ENCODE results near the gene BPIFB2. TPM values are rescaled to one million over a fixed set of nuclear protein-coding genes. Genes with fewer than 3 reads are reported as not detected.
"Not testable (repeated sequence)": the region's sequence is repeated elsewhere in the genome, so short reads cannot be mapped to it uniquely, and the experiment has no call there.

BPIFB2 gene
- total RNA-seq, 1 donor from 2014 or later: 0.31 TPM

DNA sequence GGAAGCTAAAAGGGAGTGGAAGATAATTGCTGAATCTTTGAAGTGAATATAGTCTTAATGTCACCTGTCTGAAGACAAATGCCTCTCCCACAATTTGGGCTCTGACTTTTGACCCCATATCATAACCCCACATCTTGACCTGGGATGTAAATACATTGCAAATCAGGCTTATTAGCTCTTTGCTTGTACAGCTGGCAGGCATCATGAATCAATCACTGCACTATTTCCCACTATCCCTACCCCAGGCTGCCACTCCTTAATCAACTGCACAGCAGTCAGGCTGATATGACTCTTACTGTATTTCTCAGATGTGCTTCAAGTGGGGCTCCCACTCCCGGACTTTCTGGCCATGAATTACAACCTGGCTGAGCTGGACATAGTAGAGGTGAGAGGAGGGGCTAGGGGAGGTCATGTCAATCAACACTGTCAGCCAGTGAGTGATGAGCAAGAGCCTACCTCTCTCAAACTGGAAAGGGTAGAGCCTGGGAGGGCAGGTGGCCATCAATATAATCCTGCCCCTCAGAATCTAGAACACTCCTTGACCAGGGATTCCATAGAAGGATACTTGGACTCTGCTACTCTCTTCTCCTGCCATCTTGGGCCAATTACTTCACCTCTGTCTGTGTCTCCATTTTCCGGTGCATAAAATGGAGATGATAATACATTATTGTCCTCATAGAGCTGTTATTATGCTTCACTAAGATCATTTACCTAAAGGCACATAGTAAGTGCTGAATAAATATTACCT lies 35.7 kb downstream of the BPIFB2 start:
- no peak for DNase-seq

DNA sequence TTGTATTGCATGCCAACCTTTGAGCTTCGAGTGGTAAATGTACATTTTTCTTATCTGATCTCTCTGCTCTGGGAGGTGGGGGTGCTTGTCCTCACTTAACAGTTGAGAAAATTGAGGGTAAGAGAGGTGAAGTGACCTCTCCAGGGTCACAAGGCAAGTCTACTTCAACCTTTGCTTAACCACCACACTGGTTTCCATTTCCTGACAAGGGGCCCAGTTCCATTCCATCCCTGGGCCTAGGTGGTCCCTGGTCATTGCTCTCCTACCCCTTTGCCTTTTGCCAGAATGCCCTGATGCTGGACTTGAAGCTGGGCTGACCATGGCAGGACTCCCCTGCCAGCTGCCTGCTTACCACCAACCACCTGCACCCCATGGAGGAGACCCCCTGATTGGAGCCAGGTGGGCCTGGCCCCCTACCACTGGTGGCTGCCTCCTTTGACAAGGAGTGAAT lies 36.3 kb downstream of the BPIFB2 start:
- DNase-seq: no peak

DNA sequence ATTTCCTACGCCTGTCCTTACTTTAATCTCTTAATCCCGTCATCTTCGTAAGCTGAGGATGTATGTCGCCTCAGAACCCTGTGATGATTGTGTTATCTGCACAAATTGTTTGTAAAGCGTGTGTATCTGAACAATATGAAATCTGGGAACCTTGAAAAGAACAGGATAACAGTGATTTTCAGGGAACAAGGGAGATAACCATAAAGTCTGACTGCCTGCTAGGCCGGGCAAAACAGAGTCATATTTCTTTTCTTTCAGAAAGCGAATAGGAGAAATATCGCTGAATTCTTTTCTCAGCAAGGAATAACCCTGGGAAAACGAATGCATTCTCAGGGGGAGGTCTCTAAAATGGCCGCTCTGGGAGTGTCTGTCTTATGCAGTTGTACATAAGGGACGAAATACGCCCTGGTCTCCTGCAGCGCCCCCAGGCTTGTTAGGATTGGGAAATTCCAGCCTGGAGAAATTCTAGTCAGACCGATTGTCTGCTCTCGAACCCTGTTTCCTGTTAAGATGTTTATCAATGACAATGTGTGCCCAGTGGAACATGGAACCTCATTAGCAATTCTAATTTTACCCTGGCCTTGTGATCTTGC lies 37.7 kb downstream of the BPIFB2 start:
- DNase-seq: not testable (repeated sequence)

DNA sequence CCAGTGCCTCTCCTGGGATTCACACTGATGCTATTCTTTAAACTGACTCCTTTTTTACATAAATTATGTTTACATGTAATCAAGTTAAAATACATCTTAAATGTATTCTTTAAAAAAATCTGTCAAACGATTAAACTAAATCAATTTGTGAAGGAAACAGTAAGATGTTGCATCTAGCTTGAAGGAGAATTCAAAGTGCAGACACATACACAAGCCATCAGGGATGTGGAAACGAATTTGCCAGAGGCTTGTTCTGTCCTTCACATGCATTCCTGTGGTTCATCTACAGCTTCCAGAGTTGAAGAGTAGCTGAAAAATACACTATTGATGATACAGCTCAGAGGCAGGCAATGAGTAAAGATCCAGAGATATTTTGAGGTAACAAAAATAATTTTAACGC lies 38.9 kb downstream of the BPIFB2 start:
- no peak for DNase-seq

DNA sequence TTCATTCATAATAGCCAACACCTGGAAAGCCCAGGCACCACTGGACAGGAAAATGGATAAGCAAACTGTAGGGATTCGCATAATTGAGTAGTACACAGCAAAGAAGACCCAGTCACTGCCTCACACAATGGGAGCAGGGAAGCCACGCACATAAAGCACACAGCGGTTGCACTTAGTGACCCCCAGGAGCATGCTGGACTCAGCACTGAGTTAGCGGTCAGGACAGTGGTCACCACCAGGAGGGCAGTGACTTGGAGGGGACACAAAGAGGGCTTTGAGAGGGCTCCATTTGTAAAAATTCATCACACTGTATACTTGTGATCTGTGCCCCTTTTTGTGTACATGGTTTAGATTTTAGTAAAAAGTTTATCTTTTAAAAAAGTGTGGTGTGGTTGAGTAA lies 43.8 kb downstream of the BPIFB2 start:
- DNase-seq: no peak

DNA sequence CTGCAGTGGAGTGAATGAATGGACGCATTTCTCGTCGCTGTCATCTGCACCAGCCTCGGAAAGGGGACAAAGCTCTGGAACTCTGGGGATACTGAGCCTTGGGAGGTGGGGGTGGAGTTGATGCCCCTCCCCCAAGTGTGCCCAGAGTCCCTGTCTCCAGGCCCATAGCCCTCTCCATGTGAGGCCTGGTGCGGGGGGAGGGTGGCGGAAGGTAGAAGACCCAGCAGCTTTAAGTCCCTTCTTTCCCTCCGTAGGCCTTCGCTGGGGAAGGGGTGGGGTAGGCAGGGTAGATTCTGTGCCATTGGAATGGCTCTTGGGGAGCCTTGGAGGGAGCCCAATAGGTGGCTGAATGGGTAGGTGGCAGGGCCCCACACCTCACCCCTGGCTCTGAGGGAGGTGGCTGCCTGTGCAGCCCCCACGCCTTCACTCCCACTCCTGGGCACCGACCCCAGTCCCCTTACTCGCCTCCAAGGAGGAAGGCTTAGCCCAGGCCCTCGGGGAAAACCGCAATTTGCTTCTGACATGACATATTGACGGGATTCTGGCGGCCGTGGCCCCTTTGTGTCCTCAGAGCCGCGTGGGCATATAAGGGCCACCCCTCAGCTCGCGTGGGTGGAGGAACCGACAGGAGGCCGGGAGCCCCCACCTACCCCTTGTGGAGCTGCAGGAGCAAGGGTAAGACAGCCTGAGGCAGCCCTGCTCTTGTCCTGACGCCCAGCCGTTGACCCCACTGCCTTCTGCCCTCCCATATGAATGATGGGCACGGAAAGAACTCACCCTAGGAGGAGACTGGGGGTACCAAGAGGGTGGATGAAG lies 46.0 kb downstream of the BPIFB2 start, which contains the start of gene BPIFB3:
Gene BPIFB3 (plus strand): TSS at position 613 of the 816 bp plus-strand sequence. CDS start 1,533 bp downstream, outside the sequence.
- DNase-seq: no peak

DNA sequence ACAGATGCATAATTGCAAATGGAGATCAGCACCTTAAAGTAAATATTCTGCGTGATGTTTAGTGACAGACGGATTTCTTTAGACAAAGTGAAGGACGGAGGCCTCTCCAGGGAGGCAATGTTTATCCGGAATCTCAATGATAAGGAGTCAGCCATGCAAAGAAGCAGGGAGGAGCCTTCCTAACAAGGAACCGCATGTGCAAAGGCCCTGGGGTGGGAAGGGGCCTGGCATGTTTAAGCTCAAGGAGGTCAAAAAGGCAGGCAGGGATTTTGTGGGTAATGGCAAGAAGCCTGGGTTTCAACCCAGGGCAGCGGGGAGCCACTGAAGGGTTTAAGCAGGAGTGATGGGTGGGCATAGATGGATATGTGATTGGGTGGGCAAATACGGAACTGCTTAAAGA lies 46.9 kb downstream of the BPIFB2 start:
- no peak for DNase-seq

DNA sequence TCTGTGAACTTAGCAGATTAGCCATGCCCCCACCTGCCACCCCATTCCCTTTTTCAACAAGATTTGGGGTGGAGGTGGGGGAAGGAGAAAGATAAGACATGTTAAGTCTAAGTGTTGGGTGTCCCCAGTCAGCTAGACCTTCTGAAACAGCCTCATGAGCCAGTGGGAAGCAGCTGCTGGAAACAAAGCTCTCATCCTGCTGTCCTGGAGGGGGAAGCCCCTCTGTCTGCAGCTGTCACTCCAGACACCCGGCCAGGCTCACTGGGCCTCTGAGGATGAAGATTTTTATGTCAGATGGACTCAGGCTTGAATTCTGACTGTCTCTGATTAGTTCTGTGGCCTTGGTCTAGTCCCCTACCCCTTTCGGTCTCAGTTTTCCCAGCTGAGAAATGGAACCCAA lies 47.3 kb downstream of the BPIFB2 start:
- no peak for DNase-seq

DNA sequence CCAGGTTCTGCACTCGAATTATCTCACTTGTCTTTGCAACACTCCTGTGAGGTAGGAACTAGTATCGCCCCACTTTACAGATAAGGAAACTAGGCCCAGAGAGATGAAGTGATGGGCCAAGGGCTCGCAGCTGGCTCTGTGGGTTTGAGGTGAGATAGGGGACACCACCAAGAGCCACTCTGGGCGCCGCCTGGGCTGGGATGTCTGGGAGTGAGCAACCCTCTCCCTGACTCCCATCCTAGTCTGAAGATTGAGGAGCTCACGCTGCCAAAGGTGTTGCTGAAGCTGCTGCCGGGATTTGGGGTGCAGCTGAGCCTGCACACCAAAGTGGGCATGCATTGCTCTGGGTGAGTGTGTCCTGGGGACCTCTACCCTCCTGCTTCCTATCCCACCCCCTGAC lies 51.6 kb downstream of the BPIFB2 start:
- DNase-seq: no peak

DNA sequence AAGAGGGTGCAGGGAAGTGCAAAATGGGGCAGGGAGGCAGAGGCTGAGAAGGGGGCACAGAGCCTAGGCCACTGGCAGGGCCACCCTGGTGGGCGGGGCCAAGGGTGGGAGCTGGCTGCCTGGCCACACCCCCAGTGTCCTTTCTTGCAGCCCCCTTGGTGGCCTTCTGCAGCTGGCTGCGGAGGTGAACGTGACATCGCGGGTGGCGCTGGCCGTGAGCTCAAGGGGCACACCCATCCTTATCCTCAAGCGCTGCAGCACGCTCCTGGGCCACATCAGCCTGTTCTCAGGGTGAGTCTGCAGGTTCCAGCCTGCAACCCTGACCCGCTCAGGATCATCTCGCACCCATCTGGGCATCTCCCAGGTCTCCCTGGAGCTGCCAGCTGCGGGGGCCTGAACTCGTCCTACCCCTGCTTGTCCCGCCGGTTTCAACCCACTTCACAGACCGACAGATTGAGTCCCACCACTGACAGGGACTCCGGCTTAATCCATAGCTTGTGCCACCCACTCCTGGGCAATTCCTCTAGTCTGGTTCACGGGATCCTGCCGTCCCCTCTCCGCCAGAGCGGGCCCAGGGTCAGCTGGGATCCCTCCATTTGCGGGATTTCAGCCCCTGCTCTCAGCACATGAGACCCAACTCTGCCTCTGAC lies 52.4 kb downstream of the BPIFB2 start:
- no peak for DNase-seq

DNA sequence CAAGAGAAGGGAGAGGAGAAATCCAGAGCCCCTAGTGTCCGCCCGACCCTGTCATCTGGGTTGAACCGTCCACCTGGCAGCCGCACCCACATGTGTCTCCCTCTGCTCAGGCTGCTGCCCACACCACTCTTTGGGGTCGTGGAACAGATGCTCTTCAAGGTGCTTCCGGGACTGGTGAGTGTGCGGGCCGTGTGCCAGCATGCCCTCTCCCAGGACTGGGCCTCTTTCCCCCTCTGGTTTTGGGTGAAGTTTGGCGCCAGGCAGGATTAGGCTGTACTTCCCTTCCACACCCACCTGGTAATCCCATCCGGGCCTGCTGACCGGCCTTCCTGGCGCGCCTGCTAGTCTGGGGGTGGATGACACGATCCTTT lies 54.1 kb downstream of the BPIFB2 start:
- no peak for DNase-seq

DNA sequence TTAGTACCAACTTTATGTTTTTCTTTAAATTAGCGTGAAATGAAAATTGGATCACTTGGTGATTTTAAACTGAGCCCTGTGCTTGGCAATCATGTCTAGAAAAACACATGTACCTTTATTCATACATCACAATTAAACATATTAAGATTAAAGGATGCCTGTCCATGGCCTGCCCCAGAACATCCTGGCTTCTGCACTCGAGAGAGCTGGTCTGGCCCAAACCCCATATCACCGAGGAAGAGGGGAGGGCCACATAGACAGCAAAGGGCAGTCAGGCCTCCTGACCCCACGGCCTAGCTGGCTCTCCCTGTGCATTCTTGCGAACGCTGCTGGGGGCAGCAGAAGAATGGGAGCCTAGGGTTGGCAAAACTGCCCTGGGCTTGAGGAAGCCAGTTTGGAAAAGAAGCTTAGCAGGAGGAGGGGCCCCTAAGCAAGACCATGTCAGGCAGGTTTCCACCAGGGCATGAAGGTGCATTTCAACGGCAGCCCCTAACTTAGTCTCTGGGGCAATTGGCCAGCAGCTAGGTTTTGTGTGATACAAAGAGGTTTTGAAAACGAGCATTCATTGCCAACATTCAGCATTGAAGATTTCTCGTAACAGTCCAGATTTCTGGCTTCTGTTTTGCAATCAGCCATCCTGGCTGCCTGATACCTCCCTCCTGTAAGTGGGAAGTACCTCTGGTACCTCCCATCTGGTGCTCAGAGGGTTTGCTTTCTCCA lies 54.8 kb downstream of the BPIFB2 start:
- DNase-seq: no peak

DNA sequence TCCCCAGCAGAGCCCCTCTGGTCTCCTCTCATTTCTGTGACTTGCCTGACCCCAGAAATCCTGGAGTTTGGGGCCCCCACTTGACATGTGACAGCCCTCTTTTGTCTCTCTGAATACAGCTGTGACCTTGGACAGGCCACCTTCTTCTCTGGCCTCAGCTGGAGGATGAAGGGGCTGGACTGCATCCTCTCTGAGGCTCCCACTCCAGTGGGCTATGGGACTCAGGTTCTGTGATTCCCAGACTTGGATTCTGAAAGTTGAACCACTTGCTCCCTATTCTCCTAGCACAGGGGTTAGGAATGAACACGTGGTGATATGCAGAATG lies 55.3 kb downstream of the BPIFB2 start:
- DNase-seq: no peak

DNA sequence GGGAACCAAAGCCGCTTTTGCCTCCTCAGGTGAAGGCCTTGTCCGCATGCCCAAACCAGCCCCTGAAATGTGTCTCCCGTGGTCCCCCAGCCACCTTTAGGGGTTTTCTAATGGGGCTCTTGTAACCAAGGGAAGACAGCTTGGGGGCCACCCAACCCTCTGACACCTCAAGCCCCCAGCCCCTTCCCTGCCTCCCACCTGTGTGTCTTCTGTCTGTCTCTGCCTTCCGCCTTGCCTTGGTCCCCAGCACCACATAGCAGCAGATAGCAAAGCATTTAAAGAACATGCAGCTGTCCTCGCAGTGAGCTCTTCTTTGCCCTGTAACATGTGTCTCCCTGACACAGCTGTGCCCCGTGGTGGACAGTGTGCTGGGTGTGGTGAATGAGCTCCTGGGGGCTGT lies 55.8 kb downstream of the BPIFB2 start:
- no peak for DNase-seq

DNA sequence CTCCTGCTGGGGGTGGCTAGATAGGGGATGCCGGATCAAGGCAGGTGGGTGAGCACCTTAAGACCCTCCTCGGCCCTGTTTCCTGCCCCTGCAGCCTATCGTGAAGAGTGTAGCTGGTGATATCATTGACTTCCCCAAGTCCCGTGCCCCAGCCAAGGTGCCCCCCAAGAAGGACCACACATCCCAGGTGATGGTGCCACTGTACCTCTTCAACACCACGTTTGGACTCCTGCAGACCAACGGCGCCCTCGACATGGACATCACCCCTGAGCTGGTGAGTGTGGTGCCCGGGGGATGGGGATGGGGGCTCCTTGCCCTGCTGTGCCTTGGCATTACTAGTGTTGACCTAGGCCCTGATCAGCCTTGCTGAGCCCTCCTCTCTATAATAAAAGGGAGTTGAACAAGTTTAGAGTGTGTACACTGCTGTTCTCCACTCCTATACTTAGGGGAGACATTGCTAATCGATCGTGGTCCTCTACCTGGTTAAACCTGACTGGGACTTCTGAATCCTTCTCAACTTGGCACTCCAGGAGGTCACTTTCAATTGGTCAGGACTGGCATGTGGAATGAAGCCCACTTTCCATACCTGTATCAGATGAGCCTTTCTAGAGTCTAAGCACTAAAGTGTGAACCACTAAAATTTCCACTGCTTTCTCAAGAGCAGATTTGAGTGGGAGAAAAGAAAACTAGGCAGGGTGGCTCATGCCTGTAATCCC lies 57.2 kb downstream of the BPIFB2 start:
- no peak for DNase-seq

DNA sequence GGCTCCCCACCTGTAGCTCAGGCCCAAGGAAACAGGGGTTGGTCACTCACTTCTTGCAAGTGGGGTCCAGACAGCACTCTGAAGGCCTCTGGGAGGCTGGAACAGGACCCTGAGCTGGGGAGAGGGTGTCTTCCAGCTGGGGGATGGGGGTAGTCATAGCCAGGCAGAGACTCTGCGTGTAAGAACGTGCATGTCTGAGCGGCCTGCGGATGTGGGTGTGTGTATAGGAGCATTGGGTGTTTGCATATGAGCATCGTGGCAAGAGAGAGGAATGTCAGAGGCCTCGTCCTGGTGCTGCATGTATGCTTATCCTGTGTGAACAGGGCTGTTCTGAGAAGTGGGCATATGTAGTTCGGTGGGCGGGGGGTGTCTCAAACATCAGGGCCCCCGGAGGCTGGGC lies 58.3 kb downstream of the BPIFB2 start:
- no peak for DNase-seq

DNA sequence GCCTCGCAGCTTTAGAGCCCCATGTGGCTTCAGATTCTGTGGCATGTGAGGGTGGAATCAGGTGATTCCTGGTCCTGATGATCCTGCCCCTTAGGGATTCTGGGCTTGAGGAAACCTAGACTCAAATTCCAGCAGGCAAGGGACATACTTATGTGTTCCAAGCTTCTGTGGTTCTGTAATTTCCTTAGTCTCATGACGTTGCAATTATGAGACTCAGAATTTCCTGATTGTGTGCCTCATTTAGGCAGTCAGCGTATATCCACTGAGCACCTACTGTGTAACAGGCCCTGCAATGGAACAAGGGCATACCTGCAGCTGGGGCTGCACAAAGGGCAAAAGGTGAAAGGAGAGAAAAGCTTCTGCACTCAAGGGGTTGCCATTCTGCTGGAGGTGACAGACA lies 60.3 kb downstream of the BPIFB2 start:
- DNase-seq: no peak

DNA sequence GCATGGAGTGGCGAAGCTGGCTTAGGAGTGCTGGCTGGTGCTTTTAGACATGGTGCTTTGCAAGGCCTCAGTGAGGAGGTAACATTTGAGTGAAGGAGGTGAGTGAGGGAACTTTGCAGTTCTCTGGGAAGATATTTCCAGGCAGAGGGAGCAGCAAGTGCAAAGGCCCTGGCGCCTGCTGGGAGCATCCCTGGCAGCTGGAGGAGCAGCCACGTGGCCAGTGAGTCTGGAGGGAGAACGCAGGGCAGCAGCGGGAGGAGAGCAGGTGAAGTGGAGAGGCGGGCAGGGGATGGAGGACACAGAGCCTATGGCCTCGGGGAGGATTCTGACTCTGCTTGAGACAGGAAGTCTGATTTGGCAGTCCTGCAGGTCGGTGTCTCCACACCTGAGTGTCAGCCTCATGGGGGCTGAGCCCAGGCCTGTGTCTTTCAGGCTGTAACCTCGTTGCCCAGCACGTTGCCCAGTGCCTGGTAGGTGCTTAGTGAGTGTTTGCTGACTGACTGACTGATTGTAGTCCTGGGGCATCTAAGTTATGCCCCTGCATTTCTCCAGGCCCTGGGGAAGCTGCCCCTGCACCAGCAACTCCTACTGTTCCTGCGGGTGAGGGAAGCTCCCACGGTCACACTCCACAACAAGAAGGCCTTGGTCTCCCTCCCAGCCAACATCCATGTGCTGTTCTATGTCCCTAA lies 60.9 kb downstream of the BPIFB2 start:
- no peak for DNase-seq

DNA sequence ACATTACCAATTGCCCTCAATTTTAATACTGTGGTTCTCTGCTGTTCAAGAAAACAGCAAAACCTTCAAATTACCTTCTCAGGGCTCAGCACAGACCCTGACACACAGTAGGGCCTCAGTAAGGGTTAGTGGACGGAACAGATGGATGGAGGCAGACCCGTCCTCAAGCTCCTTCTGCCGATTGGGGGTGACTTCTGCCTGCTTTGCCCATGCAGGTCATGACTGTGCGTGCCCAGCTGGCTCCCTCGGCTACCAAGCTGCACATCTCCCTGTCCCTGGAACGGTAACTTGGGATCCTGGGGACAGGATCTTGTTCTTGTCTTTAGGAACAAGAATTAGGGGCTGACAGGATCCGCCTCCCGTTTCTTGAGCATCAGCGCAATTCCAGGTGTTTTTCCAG lies 62.2 kb downstream of the BPIFB2 start:
- no peak for DNase-seq

DNA sequence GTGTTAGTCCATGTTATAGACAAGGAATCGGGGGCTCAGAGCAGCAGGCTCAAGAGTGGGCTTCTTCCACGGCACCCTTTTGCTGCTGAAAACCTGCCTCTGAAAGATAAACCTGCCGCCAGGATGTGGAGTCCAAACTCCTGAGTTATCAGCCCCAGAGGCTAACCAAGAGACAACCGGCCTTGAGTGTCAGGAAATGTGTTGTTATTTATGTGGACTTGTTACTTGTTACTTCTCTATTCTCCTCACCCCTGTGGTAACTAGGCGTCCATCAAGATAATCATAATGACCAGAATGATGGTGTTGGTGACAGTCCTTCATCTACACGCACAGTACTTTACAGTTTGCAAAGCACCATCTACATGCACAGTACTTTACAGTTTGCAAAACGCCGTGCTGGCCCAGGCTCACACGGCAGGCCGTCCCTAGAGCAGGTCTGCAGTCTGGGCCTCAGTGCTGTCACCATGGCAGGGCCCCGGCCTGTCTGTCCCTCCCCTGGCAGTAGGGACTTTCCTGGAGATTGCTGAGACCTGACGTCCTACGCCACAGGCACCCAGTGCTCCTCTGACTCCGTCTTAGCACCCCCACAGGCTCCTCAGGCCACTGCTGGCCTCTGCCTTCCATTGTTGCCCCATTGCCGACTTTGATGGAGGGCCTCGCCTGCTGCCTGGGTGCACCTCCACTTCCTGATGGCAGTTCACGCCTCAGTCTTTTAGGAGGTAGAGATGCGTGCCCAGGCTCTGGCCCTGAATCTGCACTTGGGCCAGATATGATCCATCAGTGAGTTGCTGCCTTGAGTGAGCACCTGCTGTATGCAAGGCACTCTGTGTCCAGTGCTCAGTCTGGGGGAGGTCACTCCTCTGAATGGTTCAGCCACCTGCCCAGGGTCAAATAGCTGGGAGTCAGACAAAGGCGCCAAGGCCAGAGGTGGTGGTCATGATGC lies 62.9 kb downstream of the BPIFB2 start:
- DNase-seq: no peak
